IPS-11a (cell line): ENCODE results near the gene SMIM22.

ENCODE experiments used
- H3K4me3 ChIP-seq: one replicate; pipeline ENCODE4 v1.5.1; 2013; ENCODE audit warnings: low read depth, low read length, control low read depth

SMIM22 gene

GRCh38 chr16:4795181-4795827, at the start of gene SMIM22:
SMIM22 (plus strand) TSS chr16:4795369; CDS start chr16:4795735, 366 bp downstream.
- H3K4me3 ChIP-seq = no peak within 1 kb of the TSS

- no peak overlapping the region for H3K4me3 ChIP-seq
These were observed 49.0 kb upstream of the SMIM22 start for GRCh38 chr16:4746215-4746614.

GRCh38 chr16:4746991-4747574, 48.1 kb upstream of the SMIM22 start:
- H3K4me3 ChIP-seq = no peak overlapping the region

GRCh38 chr16:4747906-4748681, 47.1 kb upstream of the SMIM22 start:
- no peak overlapping the region for H3K4me3 ChIP-seq

- no peak overlapping the region for H3K4me3 ChIP-seq
These were observed 46.3 kb upstream of the SMIM22 start for GRCh38 chr16:4748682-4749411.

- no peak overlapping the region for H3K4me3 ChIP-seq
These were observed 45.4 kb upstream of the SMIM22 start for GRCh38 chr16:4749700-4750257.

- H3K4me3 ChIP-seq = no peak overlapping the region
These were observed 44.3 kb upstream of the SMIM22 start for GRCh38 chr16:4750896-4751295.

- no peak overlapping the region for H3K4me3 ChIP-seq
These were observed 42.6 kb upstream of the SMIM22 start for GRCh38 chr16:4752351-4753100.

- H3K4me3 ChIP-seq = no peak overlapping the region
These were observed 41.9 kb upstream of the SMIM22 start for GRCh38 chr16:4753227-4753626.

- H3K4me3 ChIP-seq = no peak overlapping the region
These were observed 40.3 kb upstream of the SMIM22 start for GRCh38 chr16:4754865-4755264.

- no peak overlapping the region for H3K4me3 ChIP-seq
These were observed 39.5 kb upstream of the SMIM22 start for GRCh38 chr16:4755687-4756086.

- H3K4me3 ChIP-seq = no peak overlapping the region
These were observed 34.8 kb upstream of the SMIM22 start for GRCh38 chr16:4760221-4760910.

- H3K4me3 ChIP-seq = no peak overlapping the region
These were observed 33.0 kb upstream of the SMIM22 start for GRCh38 chr16:4762205-4762604.

GRCh38 chr16:4763791-4764190, 31.4 kb upstream of the SMIM22 start:
- no peak overlapping the region for H3K4me3 ChIP-seq

- peak overlapping the region; percentile 80 for H3K4me3 ChIP-seq
These were observed 29.4 kb upstream of the SMIM22 start for GRCh38 chr16:4765511-4766474.

GRCh38 chr16:4766875-4767628, 28.1 kb upstream of the SMIM22 start, which contains the start of gene ZNF500:
ZNF500 (minus strand) TSS chr16:4767162; CDS start chr16:4765978, 1,184 bp downstream.
- H3K4me3 ChIP-seq = peak within 1 kb of the TSS; percentile 80

- H3K4me3 ChIP-seq = peak overlapping the region; percentile 29
These were observed 27.2 kb upstream of the SMIM22 start for GRCh38 chr16:4767872-4768548.
